Measurements from ENCODE around the gene RETN. TPM values are rescaled to one million over a fixed set of nuclear protein-coding genes. Genes with fewer than 3 reads are reported as not detected.

The RETN gene
- total RNA-seq, 1 experiment from 2014 or later = not detected

GRCh38 chr19:7657131-7657751 is 11.6 kb upstream of the RETN start:
- no peak for DNase-seq (ENCODE audit: extremely low read depth, low read depth)

GRCh38 chr19:7658219-7658686 is 10.6 kb upstream of the RETN start:
- no peak for DNase-seq (ENCODE audit: extremely low read depth, low read depth)

DNA sequence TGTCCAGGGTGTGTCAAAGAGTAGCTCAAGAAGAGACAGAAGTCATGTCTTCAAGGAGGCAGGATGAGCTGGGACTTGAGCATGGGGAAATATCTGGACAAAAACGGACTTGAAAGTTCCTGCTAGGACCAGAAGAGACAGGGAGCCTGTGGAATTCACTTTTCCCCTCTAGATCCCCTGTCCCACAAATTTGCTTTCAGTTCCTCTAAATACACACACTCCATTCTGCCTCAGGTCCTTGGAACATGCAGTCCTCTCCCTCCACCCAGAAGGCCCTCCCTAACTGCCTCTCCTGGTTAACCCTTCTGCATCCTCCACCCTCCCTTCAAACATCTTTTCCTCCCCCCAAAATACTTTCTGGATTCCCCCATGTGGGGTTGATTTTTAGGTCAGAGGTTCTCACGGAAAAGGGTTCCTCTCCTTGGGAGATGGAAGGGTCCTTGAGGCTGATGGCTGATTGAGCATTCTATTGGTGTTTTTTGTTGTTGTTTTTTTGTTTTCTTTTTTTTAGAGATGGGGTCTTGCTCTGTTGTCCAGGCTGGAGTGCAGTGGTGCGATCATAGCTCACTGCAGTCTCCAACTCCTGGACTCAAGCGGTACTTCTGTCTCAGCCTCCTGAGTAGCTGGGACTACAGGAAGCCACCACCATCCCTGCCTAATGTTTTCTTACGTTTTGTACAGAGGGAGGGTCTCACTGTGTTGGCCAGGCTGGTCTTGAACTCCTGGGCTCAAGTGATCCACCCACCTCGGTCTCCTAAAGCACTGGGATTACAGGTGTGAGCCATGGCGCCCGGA is 6.9 kb upstream of the RETN start:
- no peak for DNase-seq (ENCODE audit: extremely low read depth, low read depth)

GRCh38 chr19:7662657-7663056 is 6.2 kb upstream of the RETN start:
- DNase-seq (ENCODE audit: extremely low read depth, low read depth) = no peak

DNA sequence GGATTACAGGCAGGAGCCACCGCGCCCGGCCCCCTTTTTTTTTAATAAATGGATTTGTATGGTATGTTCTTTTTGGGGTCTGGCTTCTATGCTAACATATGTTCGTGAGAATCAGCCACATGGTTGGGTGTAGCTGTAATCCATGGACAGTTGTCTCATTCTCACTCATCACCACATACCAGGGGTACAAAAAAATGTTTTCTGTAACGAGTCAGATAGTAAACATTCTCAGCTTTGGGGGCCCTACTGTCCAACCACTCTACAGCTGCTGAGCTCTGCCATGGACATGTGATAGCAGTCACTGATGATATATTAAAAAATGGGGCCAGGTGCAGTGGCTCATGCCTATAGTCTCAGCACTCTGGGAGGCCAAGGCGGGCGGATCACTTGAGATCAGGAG is 5.1 kb upstream of the RETN start:
- DNase-seq (ENCODE audit: extremely low read depth, low read depth) = no peak

DNA sequence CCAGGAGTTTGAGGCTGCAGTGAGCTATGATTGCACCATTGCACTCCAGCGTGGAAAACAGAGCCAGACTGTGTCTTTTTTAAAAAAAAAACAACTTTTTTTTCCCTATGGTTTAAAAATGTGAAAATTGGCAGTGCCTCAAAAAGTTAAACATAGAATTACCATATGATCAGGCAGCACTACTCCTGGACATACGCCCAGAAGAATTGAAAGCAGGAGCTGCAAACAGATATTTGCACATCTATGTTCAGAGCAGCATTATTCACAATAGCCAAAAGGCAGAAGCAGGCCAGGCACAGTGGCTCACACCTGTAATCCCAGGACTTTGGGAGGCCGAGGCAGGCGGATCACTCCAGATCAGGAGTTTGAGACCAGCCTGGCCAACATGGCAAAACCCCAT is 3.8 kb upstream of the RETN start:
- DNase-seq (ENCODE audit: extremely low read depth, low read depth) = no peak

DNA sequence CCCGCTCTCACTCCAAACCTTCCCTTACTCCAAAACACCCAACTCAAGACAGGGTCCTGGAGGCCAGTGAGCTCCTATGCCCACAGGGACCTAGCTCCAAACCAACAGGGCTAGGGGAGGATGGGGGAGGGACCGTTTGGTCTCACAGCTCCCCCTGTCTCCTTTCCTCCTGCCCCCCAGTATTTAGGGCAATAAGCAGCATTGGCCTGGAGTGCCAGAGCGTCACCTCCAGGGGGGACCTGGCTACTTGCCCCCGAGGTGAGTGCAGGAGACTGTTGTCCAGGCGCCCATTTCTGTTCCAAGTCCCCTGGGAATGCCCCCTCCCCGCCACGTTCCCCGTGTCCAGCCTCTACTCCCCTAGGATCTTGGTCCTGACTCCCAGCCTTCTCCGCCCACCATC is 792 bp downstream of the RETN start:
- no peak for DNase-seq (ENCODE audit: extremely low read depth, low read depth)

- no peak for DNase-seq (ENCODE audit: extremely low read depth, low read depth)
These were observed 1.4 kb downstream of the RETN start for GRCh38 chr19:7670150-7670783.

GRCh38 chr19:7670790-7671189 is 1.9 kb downstream of the RETN start:
- DNase-seq (ENCODE audit: extremely low read depth, low read depth) = no peak

DNA sequence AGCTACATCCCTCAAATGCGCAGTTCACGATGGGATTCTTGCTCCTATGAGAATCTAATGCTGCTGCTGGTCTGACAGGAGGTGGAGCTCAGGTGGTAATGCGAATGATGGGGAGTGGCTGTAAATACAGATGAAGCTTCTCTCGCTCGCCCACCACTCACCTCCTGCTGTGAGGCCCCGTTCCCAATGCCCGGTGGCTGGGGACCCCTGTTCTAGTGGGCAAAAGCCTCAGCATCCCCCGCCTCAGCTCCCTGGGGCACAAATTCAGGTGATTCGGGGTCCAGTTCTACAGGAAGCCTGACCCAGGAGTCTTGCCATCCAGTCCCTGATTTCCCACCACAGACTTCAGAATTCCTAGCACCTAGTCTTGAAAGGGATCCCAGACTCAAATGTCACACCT is 3.7 kb downstream of the RETN start:
- DNase-seq (ENCODE audit: extremely low read depth, low read depth) = no peak

DNA sequence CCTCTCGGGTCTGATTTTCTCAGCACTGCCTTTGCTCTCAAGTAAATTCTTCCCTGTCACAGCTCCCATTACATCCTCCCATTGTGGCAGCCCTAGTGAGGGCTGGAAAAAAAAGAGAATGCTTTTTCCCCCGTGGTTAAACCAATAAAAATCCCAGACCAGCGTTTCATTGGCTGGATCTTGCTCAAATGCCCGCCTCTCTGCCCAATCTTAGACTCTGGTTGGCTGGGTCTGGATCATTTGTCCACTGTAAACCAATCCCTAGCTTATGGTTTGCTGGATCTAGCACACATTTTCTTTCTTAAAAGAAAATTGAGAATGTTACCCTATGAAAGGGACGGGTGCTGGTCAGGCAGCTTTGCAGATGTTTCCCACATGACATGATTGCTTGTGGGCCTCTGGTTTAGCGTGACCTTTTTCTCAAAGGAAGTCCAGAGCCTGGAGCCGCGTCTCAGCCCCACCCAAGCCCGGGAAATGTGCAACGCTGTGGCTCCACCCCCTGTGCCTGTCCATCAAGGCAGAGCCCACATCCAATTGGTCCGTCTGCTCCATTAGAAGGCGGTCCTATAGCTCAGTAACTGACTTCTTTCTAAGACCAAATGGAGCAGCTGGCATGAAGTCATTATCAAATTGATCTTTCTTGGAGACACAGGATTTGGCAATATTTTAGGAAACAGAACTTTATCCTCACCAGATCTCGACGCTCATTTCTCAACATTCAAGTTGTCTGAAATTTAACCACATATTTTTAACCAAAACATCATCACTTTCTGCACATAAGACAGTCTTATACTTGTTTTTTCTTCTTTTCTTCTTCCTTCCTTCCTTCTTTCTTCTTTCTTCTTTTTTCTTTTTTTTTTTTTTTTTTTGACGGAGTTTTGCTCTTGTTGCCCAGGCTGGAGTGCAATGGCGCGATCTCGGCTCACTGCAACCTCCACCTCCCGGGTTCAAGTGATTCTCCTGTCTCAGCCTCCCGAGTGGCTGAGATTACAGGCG is 5.5 kb downstream of the RETN start:
- peak; percentile 50 for DNase-seq (ENCODE audit: extremely low read depth, low read depth)

DNA sequence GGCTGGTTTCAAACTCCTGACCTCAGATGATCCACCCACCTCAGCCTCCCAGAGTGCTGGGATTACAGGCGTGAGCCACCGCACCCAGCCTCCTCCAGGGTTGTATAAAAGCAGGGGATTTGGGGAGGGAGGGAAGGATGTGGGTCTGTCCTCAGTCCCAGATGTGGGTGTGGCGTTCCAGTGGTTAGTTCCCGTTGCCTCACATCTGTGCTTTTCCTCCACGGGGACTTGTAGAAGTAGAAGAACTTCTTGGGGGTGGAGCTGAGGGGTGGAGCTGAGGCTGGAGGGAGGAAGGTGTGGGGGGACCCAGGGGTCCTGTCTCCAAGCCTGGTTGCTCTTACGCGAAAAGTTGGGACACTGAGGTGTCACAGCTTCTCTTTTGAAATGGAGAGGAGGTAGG is 7.5 kb downstream of the RETN start:
- DNase-seq (ENCODE audit: extremely low read depth, low read depth) = no peak

GRCh38 chr19:7676854-7677253 is 8.0 kb downstream of the RETN start, which contains the start of gene MCEMP1:
Gene MCEMP1 (plus strand): TSS chr19:7677090. CDS start chr19:7677121, 31 bp downstream.
- DNase-seq (ENCODE audit: extremely low read depth, low read depth) = no peak

DNA sequence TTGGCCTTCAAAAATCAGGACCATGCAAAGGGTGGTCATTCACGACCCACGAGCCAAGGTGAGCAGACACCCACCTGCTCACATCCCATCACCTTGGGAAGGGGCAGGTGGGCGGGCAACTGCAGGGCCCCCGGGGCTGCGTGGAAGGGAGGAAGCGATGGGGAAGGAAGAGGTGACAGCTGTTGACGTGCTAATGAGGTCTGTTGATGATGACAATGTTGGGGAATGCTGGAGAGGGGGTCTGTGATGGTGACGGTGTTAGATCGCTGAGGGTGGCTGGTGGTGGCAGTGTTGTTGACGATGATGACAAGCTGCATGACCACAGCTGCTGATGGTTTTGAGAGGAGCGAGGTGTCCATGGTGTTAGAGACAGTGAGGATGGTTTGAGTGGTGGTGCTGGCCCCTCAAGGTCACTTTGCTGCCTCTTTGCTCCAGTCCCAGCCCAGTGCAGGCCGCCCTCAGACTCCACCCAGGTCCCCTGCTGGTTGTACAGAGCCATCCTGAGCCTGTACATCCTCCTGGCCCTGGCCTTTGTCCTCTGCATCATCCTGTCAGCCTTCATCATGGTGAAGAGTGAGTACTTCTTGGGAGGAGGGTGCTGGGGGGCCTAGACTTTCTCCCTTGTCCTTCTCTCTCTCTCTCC is 8.9 kb downstream of the RETN start:
- DNase-seq (ENCODE audit: extremely low read depth, low read depth) = no peak

GRCh38 chr19:7678971-7679751 is 10.3 kb downstream of the RETN start:
- no peak for DNase-seq (ENCODE audit: extremely low read depth, low read depth)

DNA sequence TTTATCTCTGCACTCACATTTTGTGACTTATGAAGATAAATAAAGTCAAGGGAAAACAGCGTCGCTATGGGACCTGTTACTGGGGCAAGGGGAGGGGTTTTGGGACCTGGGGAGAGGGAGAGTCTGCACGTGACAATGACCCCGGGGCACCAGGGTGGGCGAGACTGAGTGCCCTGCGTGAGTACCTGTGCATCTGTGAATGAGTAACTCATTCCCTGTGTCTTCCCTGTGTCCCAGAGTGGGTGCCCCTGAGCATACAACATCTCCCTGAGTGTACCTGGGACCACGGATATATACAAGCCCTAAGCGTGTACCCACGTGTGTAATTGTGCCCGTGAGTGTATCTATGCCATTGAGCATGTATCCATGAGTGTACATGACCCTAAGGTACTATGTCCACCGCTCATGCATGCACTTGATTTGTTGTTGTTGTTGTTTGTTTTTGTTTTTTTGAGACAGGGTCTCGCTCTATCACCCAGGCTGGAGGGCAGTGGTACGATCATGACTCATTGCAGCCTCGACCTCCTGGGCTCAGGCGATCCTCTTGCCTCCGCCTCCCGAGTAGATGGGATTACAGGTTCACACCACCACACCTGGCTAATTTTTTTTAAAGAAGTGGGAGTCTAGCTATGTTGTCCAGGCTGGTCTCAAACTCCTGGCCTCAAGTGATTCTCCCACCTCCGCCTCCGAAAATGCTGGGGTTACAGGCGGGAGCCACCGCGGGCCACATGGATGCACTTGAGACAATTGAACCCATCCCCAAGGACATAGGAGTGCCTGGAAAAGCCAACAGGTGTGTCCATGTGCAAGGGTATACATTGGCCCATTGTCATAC is 11.1 kb downstream of the RETN start:
- DNase-seq (ENCODE audit: extremely low read depth, low read depth) = no peak

GRCh38 chr19:7680606-7681339 is 11.9 kb downstream of the RETN start, which contains the start of gene TRAPPC5:
Gene TRAPPC5 (plus strand): TSS chr19:7680833. CDS start chr19:7682254, 1,421 bp downstream.
- DNase-seq (ENCODE audit: extremely low read depth, low read depth) = peak; percentile 66
